Peyer's patch (tissue), 4 donors: ENCODE data around the gene ARHGAP27.

Experiments
- CTCF ChIP-seq, 6 experiments: fragments of 450-650 bp in 4 of 6; fragments of 200-600 bp in 2 of 6; sonication (generic) in 1 of 6; IDR thresholded peaks; one replicate each; pipeline ENCODE4 v1.5.1; 2017 to 2019; ENCODE audit warnings: antibody characterized with exemption in 6 of 6, mild to moderate bottlenecking in 3 of 6, moderate library complexity in 1 of 6
- POLR2A ChIP-seq, 2 donors: fragments of 450-650 bp; IDR thresholded peaks; one replicate each; pipeline ENCODE4 v1.5.1; 2017; ENCODE audit warnings: antibody characterized with exemption in 2 of 2, mild to moderate bottlenecking in 2 of 2, moderate library complexity in 2 of 2

GRCh38 chr17:45387739-45388138 is 44.9 kb downstream of the ARHGAP27 start:
- TF ChIP-seq CTCF (IDR thresholded peaks at IDR 0.05) (no peak), POLR2A (IDR thresholded peaks at IDR 0.05) (no peak)
